Thyroid gland (tissue), 4 donors: ENCODE data around the gene OR52B6. TPM values are rescaled to one million over a fixed set of nuclear protein-coding genes. Genes with fewer than 3 reads are reported as not detected.
"Not testable (repeated sequence)": the region's sequence is repeated elsewhere in the genome, so short reads cannot be mapped to it uniquely, and the experiment has no call there.

Source experiments
- DNase-seq, 2 donors: peaks; one replicate each; pipeline ENCODE4 v3.0.0-alpha.2; 2019
- H3K27ac ChIP-seq, 3 donors: fragments of 200-600 bp; sonication (generic); 1 replicate in 2 of 3; 2 replicates in 1 of 3; pipeline ENCODE4 v1.5.1; 2016 to 2019; ENCODE audit warnings: mild to moderate bottlenecking in 1 of 3, moderate library complexity in 1 of 3
- H3K27me3 ChIP-seq: fragments of 200-600 bp; sonication (generic); one replicate; pipeline ENCODE4 v1.5.1; 2019
- H3K36me3 ChIP-seq, 2 donors: fragments of 200-600 bp; sonication (generic); one replicate each; pipeline ENCODE4 v1.5.1; 2016 to 2019
- H3K4me1 ChIP-seq, 2 donors: fragments of 200-600 bp; sonication (generic); one replicate each; pipeline ENCODE4 v1.5.1; 2017 to 2019
- H3K4me3 ChIP-seq, 3 donors: fragments of 200-600 bp; sonication (generic); replicated peaks in 1 of 3; 1 replicate in 2 of 3; 2 replicates in 1 of 3; pipeline ENCODE4 v1.5.1; 2016; ENCODE audit warnings: mild to moderate bottlenecking in 1 of 3
- H3K9me3 ChIP-seq: fragments of 200-600 bp; sonication (generic); one replicate; pipeline ENCODE4 v1.5.1; 2017
- POLR2A ChIP-seq, 2 donors: fragments of 450-650 bp; IDR thresholded peaks; one replicate each; pipeline ENCODE4 v1.6.1; 2017; ENCODE audit warnings: antibody characterized with exemption in 2 of 2, mild to moderate bottlenecking in 2 of 2, moderate library complexity in 1 of 2
- WGBS, 2 donors: methylation state at CpG; one replicate each; pipeline ENCODE4 v1.1.5; 2017; 5-methylcytosine and 5-hydroxymethylcytosine counted together
- intact Hi-C: fragments of 100-400 bp; cut with DNase I; formaldehyde crosslinking; loops from one replicate; pipeline ENCODE4 v1.15.1; 2023
- total RNA-seq, 4 donors: library from RNA; depleted of rRNA; stranded (reverse); fragments of >200 nt; gene quantifications; one replicate each; pipeline ENCODE4 v1.2.3, GENCODE V29; 2016
- TF ChIP-seq, protein P1 (sequence below), 6 experiments: fragments of 200-600 bp in 3 of 6; fragments of 450-650 bp in 3 of 6; sonication (generic) in 3 of 6; IDR thresholded peaks; one replicate each; pipeline ENCODE4 v1.5.1; 2016 to 2019; ENCODE audit warnings: antibody characterized with exemption in 6 of 6, mild to moderate bottlenecking in 2 of 6, inconsistent platforms in 1 of 6, moderate library complexity in 1 of 6

Gene OR52B6
- total RNA-seq, 4 donors from 2014 or later, result not detected

DNA sequence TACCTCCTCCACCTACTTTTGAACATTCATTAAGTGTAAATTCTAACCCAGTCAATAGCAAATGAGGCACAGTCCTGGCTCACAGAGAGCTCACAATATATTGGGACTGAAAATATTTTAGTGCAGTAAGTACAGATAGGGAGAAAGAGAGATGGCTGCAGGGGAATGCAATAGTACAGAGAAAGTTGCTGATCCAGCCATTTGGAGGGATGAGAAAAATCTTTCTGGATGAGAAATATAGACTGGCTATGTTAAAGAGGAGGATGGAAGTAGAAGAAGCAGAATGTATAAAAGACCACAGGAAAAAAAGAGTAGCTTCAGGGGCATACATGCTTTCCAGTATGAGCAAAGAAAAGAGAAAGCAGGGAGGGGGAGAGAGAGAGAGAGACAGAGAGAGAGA lies 3.6 kb upstream of the OR52B6 start:
- H3K27ac ChIP-seq, result no peak overlapping the region
- intact Hi-C loops, result no loop called here
- H3K9me3 ChIP-seq, result no peaks in the 10 kb centered on the region
- no peak for TF ChIP-seq POLR2A (IDR thresholded peaks at IDR 0.05)
- TF ChIP-seq, protein P1, sequence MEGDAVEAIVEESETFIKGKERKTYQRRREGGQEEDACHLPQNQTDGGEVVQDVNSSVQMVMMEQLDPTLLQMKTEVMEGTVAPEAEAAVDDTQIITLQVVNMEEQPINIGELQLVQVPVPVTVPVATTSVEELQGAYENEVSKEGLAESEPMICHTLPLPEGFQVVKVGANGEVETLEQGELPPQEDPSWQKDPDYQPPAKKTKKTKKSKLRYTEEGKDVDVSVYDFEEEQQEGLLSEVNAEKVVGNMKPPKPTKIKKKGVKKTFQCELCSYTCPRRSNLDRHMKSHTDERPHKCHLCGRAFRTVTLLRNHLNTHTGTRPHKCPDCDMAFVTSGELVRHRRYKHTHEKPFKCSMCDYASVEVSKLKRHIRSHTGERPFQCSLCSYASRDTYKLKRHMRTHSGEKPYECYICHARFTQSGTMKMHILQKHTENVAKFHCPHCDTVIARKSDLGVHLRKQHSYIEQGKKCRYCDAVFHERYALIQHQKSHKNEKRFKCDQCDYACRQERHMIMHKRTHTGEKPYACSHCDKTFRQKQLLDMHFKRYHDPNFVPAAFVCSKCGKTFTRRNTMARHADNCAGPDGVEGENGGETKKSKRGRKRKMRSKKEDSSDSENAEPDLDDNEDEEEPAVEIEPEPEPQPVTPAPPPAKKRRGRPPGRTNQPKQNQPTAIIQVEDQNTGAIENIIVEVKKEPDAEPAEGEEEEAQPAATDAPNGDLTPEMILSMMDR (IDR thresholded peaks at IDR 0.05), result no peak
- H3K4me1 ChIP-seq, result no peaks in the 10 kb centered on the region
- no peak for DNase-seq
- H3K27me3 ChIP-seq, result no peaks in the 10 kb centered on the region
- no peak overlapping the region for H3K4me3 ChIP-seq
- no peaks in the 10 kb centered on the region for H3K36me3 ChIP-seq

DNA sequence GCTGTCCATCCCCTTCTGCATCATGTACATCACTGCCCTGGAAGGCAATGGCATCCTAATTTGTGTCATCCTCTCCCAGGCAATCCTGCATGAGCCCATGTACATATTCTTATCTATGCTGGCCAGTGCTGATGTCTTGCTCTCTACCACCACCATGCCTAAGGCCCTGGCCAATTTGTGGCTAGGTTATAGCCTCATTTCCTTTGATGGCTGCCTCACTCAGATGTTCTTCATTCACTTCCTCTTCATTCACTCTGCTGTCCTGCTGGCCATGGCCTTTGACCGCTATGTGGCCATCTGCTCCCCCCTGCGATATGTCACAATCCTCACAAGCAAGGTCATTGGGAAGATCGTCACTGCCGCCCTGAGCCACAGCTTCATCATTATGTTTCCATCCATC lies 337 bp downstream of the OR52B6 start:
- WGBS, 2 donors, result 83 to 88% methylated on average over 4 of the region's 4 CpGs
- no peaks in the 10 kb centered on the region for H3K27me3 ChIP-seq
- H3K27ac ChIP-seq, result no peak overlapping the region
- H3K9me3 ChIP-seq, result no peaks in the 10 kb centered on the region
- no peaks in the 10 kb centered on the region for H3K4me1 ChIP-seq
- TF ChIP-seq, protein P1 (IDR thresholded peaks at IDR 0.05), result no peak
- TF ChIP-seq POLR2A (IDR thresholded peaks at IDR 0.05), result no peak
- DNase-seq, result no peak
- no peaks in the 10 kb centered on the region for H3K36me3 ChIP-seq
- no peak overlapping the region for H3K4me3 ChIP-seq
- intact Hi-C loops, result no loop called here

DNA sequence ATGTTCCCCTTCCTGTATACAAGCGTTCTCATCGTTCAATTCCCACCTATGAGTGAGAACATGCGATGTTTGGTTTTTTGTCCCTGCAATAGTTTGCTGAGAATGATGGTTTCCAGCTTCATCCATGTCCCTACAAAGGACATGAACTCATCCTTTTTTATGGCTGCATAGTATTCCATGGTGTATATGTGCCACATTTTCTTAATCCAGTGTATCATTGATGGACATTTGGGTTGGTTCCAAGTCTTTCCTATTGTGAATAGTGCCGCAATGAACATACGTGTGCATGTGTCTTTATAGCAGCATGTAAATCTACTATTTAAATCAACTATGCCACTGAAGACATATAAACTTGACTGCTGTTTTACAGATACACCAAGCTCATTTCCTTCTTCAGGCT lies 3.8 kb downstream of the OR52B6 start:
- H3K4me1 ChIP-seq, H3K27ac ChIP-seq, intact Hi-C loops, H3K36me3 ChIP-seq, H3K4me3 ChIP-seq, DNase-seq, H3K27me3 ChIP-seq, H3K9me3 ChIP-seq: not testable (repeated sequence)
- 86 to 90% methylated on average over 5 of the region's 5 CpGs for WGBS, 2 donors

DNA sequence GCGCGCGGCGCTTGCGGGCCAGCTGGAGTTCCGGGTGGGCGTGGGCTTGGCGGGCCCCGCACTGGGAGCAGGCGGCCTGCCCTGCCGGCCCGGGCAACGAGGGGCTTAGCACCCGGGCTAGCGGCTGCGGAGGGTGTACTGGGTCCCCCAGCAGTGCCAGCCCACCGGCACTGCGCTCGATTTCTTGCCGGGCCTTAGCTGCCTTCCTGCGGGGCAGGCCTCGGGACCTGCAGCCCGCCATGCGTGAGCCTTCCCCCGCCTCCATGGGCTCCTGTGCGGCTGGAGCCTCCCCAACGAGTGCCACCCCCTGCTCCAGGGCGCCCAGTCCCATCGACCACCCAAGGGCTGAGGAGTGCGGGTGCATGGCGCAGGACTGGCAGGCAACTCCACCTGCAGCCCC lies 9.2 kb downstream of the OR52B6 start:
- H3K4me3 ChIP-seq, H3K9me3 ChIP-seq, H3K27ac ChIP-seq, H3K36me3 ChIP-seq, DNase-seq, H3K4me1 ChIP-seq, H3K27me3 ChIP-seq: not testable (repeated sequence)
- intact Hi-C loops, result loop anchor here (10.0 kb wide), 1 partner anchor 75 kb away; no protein-coding TSS in a partner anchor
- 93 to 99% methylated on average over 14 to 20 of the region's 31 CpGs for WGBS, 2 donors

DNA sequence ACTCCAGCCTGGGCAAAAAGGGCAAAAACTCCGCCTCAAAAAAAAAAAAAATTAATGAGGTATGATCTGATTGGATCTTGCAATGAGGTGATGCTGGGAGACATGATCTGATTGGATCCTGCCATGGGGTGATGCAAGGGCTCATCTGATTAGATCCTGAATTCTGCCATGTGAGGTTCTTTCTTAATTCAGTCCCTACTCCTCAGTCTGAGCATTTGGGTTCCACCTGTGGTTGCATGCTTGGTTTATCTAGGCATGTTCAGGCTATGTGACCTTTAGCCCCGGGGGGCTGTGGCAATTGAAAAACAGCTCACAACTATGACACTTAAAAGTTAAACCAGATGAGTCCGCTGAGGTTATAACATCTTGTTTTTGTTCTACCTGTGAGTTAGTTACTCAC lies 10.9 kb downstream of the OR52B6 start:
- no peak overlapping the region for H3K4me3 ChIP-seq

DNA sequence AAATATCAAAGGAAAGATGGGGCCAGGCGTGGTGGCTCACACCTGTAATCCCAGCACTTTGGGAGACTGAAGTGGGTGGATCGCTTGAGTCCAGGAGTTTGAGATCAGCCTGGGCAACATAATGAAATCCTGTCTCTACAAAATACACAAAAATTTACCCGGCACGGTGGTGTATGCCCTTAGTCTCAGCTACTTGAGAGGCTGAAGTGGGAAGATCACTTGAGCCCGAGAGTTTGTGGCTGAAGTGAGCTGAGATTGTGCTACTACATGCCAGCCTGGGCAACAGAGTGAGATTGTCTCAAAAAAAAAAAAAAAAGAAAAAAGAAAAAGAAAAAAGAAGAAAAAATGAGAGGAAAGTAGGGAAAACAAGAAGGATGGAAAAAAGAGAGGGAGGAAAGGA lies 11.9 kb downstream of the OR52B6 start:
- Histone ChIP-seq H3K27ac (peak overlapping the region in 1 of 3 donors; percentile 55), H3K4me3 (no peak overlapping the region), H3K36me3 (no peaks in the 10 kb centered on the region), H3K27me3 (no peaks in the 10 kb centered on the region), H3K4me1 (peaks cover 8 to 12% of the 10 kb centered on the region in 2 donors), H3K9me3 (no peaks in the 10 kb centered on the region)
- intact Hi-C loops, result loop anchor here (10.0 kb wide), 1 partner anchor 72 kb away; no protein-coding TSS in a partner anchor
- DNase-seq, result peak; percentile 56 to 63
- WGBS, 2 donors, result 32 to 48% methylated on average over 5 of the region's 5 CpGs
- no peak for TF ChIP-seq POLR2A (IDR thresholded peaks at IDR 0.05)
- TF ChIP-seq, protein P1 (IDR thresholded peaks at IDR 0.05), result no peak

More for the DNA sequence above, 10.9 kb downstream of the OR52B6 start:
- Histone ChIP-seq H3K36me3 (no peaks in the 10 kb centered on the region), H3K9me3 (no peaks in the 10 kb centered on the region), H3K27ac (no peak overlapping the region), H3K4me1 (peaks cover 4 to 5% of the 10 kb centered on the region in 2 donors), H3K27me3 (no peaks in the 10 kb centered on the region)
- intact Hi-C loops, result loop anchor here (10.0 kb wide), 1 partner anchor 73 kb away; no protein-coding TSS in a partner anchor
- DNase-seq, result no peak
- TF ChIP-seq, protein P1 (IDR thresholded peaks at IDR 0.05), result no peak
- no peak for TF ChIP-seq POLR2A (IDR thresholded peaks at IDR 0.05)
- WGBS, 2 donors, result 53 to 61% methylated on average over 3 of the region's 3 CpGs
